ENCODE data around the gene DLX4.

Gene DLX4

DNA sequence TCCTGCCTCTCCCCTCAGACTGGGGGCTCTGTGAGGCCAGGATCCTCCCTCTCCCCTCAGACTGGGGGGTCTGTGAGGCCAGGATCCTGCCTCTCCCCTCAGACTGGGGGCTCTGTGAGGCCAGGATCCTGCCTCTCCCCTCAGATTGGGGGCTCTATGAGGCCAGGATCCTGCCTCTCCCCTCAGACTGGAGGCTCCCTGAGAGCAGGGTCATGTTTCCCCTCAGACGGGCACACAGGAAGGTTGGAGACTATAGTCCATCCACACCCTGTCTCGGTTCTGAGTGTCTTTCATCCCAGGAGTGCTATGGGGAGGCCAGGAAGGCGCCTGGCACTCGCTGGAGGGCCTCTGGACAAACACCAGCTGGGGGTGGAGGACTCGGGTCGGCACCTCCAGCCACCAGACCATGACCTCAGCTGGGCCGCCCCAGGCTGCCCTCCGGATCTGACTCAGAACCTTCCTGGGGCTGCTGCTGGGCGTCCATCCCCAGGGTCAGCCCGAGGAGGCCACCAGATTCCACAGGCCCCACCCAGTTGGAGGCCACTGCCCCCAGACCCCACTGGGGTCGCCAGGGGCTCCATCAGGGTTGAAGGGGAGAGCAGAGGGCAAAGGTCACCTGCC is 21.9 kb upstream of the DLX4 start:
- DNase-seq = no peak

DNA sequence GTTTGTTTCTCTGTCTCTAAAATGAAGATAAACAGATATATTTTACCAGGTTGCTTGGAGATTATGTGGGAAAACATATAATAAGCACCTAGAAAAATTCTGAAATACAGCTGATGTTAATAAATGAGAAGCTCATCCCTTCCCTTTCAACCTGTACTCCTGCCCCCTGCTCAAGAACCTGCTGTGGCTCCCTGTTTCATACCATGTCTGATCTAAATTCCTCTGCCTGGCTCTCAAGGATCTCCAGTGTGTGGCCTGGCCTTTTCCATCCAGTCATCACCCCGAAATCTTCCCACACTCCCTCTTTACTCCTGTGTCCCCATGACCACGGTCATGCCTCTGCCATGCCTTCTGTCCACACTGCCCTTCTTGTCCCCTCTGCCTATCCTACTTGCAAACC is 19.4 kb upstream of the DLX4 start:
- DNase-seq = no peak

DNA sequence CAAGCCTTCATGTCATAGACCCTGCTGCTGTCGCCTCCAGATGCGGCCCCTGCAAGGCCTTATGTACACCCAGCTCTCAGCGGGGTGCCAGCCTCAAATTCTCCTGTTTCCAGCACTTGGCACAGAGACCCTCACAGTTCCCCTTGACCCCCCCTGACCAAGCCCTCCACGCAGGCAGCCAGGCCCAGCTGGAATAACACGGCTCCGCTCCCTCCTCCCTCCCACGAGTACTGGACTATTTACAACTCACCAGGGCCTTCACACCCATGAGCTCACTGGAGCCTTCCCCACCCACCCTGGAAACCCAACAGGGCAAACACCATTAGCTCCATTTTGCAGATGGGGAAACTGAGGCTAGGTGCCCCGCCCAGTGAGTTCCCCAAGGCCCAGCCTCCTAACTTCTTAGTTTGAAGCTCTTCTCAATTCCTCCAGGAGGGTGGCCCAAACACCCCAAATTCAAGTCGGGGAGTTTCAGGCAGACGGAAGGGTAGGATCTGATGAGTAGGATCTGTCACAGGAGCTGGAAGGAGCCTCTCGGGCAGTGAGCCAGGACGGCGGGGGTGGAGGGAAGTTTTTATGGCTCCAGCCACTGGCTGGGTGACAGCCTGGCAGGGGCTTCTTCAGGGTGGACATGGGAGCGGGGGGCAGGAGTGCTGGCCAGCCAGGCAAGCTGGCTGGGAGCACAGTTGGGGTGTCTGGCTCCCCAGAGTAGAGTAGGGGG is 17.5 kb upstream of the DLX4 start:
- no peak for DNase-seq

DNA sequence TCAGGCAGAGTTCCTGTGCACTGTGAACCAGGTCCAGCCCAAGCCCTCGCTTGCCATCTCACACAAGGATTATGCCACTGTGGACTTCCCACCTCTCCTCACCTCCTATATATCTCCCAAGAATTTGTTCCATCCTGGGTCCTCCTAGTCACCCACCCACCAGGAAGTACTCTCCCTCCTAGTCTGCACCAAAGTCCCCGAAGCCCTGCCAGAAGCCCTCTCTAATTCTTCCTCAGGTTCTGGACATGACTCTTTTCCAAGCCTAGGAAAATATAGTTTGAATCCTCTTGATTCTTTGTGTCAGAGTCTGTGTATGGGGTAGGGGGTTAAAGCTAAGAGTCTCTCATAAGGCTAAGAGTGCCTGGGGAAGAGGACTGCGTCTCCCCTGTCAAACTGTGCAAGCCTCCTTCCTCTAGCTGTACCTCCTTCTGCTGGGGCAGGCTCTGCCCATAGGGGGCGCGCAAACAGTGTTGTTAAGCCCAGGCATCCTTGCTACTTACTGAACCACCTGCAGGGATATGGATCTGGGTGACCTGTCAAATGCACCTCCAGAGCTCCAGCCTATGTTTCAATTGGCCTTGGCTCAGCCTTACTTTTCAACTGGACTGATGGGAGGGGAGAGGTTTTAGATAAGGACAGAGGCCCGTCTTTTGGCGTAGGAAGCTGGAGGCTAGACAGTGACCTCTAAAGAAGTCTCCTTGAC is 16.6 kb upstream of the DLX4 start:
- peak in 22 of 56 donors; percentile 1 to 58 (median 23) for DNase-seq

DNA sequence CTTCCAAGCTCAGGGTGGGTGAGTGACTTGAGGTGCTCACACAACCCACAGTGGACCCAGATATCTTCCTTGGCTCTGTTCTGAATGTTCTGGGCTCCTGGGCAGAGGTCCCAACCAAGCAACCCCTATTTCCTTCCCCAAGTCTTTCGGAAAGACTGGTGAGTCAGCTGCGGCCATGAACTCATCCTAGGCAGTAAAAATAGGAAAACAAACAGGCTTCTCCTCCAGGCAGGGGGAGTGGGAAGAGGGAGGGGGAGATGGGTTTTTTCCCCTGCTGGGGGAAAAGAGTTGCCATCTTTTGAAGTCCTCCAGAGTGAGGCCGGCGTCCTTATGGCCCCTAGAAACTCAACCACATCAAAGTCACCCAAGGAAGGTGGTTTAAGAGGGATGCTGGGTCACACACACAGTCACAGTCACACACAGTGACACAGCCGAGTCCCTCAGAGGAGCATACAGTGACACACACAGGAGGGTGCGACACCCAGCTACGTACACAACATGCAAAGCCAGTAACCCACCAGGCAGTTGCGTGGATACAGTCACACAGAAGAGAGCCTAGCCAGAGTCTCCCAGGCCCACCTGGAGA is 16.0 kb upstream of the DLX4 start:
- DNase-seq = no peak

DNA sequence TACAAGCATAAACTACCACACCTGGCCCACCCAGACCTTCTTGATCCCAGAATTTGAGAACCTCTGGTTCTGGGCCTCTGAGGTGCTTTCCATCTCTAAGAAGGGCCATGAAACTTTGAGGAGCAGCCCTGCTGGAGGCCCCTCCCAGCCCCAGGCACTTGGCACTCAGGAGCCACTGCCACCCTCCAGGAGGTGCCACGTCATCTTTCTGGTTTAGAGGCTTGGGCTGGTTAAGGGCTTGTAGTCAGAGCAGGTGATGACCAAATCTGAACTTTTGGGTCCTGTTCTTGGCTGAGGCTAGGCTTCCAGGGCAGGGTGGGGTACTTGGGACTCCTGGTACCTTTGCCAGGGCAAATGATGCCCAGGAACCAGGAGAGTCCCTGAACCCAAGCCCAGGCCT is 13.8 kb upstream of the DLX4 start:
- no peak for DNase-seq

DNA sequence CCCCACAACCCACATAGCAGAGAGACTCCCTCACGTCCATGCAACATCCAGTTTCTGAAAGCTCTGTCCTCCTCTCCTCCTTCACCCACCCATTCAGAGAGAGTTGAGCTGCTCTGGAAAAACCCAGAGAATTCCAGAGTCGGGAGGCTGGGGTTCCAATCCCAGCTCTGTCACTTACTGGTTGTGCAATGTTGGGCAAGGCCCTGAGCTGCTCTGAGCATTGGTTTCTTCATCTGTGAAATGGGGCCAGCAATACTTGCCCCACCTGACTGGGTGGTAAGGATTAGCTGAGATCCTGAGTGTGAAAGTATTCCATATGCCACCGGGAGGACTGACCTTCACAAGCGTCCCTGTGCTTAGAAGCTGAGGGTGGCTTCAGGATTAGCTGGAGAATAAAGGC is 12.2 kb upstream of the DLX4 start:
- DNase-seq = no peak

DNA sequence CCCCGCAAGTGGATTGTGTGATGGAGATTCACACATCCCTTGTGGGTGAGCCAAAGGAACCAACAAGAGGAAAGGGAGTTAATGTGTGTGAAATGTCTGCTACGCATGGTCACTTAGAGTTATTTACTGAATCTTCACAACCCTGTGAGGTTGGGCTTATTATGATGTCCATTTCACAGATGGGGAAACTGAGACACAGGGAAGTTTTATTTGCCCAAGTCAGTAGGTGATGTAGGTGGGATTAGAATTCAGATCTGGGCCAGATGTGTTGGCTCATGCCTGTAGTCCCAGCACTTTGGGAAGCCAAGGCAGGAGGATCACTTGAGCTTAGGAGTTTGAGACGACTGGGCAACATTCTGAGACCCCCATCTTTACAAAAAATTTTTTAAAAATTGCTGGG is 11.6 kb upstream of the DLX4 start:
- DNase-seq = no peak

DNA sequence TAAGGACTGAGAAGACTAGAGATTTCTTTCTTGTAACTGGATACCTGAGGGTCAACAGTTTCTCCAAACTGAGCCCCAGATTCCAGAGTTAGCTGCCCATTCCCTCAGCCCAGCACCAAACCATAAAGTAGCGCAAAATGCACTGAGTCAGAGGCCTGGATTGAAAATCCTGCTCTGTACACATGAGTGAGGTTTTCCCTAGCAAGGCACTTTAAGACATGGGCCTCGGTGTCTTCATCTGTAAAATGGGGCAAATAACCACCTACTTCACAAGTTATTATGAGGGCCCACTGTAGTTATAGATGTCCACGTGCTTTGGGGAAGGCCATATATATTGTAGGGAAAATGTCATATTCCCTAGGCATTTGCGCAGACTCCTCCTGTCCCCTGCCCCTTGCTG is 10.3 kb upstream of the DLX4 start:
- no peak for DNase-seq

DNA sequence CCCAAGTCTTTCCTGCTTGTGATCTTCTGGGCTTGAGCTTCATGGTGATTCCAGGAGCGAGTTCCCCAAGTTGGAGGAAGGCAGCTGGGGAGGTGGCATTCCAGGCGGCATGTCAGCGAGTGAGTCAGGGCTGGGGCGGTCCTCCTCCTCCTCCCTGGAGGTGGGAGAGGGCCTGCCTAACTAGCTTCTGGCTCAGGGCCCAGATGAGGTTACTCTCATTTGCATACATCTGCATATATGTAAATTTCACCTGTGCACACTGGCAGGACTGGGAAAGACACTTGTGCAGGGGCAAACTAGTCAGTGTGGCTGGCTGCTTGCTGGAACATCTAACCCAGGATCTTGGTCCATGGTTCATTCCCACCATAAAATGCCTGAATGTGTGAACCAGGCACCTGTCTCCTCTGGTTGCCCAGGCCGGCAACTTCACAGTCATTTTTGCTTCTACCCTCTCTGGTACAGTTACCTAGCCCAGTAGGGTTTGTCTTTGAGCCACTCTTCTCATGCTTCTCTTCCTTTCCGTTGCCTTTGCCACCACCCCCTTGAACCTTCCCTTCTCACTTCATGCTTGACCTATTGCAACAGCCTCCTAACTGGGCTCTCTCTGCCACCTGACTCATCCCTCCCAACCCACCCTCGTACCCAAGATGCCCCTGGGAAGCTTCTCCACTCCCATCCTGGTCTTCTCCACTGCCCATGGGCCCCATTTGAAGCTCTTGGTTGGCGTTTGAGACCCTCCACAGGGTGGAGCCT is 9.6 kb upstream of the DLX4 start:
- no peak for DNase-seq

DNA sequence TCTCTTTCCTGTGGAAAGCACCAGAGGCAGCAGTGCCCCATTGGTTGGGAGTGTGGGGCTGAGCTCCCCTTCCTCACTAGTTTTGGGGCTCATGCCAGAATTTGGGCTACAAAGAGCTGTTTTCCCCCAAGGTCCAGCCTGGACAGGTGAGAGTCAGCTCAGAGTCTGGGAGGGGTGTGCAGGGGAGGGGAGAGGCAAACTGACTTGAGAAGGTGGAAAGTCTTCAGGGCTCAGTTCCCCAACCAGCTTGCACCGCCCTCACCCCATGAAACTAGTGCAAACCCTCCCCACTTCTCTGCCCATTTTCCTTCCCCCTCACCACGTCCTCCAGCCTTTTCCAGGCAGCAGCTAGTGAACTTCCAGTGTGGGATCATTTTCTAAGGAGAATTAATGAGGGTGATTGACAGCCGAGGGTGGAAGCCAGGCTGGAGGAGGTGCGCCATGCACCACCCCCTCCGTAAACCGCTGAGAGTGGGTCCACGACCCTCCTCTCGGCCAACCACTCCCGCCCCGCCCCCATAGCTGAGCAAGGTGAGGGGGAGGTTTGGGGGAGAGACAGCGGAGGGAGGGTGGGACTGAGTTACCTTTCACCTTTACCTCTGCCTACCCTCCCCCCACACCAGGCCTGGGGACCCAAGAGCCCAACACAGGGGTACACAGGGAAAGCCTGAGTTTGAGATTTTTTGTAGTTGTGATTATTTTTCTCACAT is 6.2 kb upstream of the DLX4 start:
- DNase-seq = no peak

DNA sequence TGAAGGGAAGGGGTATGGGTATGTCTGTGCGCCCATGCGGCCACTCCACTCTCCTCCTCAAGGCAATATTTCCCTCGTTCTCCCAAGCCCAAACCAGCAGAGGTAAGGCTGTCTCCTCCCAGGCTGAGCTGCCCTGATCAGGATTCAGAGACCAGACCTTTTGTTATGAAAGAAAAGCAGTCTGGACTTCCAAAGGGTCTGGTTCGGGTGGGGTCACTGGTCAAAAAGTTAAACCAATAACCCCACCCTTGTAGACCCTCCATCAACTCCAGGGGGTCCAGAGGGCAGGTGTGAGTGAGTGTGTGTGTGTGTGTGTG is 5.7 kb upstream of the DLX4 start:
- no peak for DNase-seq

DNA sequence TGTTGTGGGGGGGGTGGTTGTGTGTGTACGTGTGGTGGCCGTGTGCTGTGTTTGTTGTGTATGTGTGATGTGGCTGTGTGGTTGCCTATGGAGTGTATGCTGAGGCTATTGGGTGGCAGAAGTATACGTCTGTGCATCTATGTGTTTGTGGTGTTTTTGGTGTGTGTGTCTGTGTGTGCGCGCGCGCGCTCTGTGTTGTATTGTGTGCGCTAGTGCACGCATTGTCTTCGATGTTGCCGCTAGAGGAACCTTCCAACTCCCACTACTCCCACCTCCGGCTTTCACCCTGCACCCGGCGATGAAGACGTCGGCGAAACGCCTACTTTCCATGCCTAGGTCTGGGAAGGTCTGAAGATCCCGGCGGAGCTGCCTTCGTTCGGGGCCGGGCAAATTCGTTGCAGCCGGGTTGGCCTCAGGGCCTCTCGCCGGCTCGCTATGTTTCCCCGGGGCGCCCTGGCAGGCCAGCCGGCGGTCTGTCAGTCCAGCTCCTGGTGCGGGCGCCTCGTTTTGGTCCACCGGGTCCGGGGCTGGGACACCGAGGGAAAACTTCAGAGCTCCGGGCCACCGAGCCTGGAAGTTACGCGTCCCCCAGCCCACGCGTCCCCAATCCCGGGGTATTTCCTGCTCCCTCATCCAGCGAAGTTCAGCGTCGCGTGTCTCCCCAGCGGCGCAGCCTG is 5.2 kb upstream of the DLX4 start:
- DNase-seq = no peak

DNA sequence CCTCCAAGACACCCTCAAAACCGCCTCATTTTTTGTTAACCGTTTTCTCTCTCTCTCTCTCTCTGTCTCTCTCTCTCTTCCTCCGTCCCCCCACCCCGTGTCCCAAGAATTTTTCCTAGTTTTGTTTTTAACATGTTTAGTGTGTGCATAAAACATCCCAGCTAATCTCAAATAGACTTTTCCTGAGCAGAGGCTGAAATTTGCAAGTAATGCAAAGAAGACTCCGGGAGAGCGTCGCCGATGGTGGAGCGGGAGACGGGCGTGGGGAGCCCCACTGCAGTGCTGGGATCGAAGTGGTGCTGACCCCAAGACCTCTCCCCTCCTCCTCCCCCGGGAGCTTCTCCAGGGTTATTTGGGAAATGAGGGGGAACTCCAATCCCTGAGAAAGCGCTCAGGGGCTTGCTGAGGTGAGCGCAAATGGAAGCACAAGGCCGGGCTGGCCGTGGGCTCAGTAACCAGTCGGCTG is 4.7 kb upstream of the DLX4 start:
- DNase-seq = no peak

DNA sequence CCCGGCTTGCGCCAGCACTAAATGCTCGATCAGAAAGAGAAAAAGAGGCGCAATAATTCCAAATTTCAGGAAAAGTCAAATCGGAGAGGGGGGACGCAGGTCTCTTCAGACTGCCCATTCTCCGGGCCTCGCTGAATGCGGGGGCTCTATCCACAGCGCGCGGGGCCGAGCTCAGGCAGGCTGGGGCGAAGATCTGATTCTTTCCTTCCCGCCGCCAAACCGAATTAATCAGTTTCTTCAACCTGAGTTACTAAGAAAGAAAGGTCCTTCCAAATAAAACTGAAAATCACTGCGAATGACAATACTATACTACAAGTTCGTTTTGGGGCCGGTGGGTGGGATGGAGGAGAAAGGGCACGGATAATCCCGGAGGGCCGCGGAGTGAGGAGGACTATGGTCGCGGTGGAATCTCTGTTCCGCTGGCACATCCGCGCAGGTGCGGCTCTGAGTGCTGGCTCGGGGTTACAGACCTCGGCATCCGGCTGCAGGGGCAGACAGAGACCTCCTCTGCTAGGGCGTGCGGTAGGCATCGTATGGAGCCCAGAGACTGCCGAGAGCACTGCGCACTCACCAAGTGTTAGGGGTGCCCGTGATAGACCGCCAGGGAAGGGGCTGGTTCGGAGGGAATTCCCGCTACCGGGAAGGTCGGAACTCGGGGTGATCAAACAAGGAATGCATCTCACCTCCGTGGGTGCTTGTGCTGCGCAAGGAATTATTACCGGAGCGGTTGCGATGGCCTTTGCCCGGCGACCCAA is 4.0 kb upstream of the DLX4 start:
- no peak for DNase-seq

DNA sequence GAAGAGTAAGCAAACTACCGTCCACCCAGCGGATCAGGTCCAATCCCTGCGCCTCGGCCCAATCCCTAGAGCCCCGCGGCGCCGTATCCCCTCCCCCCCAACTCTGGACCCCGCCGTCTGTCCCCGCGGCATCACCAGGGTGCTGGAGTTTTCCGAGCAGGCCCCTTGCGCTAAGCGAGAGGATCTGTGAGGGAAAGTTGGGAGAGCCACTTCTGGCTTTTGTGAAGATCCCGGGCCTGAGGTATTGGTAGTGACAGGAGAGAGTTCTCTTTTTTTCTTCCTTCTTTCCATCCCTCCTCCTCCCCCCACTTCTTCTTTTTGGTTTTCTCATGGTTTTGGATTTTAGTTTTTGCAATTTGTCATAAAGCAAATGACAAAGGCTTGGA is 3.5 kb upstream of the DLX4 start:
- DNase-seq = no peak

DNA sequence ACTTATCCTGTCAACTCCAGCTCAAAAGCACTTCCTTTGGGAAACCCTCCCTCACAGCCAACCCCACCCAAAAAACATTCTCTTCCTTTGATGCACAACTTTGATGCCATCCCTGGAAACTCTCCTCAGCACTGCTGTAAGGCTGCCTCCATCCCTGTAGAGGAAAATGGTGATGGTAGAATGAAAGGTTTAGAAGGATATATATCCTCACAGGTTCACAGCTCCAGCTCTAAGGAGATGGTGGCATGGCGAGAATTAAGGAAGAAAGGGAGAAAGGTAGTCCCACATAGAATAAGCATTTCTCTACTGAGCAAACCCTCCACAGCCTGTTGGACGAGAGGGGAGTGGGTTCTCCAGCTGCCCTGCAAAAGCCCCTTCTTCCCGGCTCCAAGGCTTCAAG is 2.2 kb upstream of the DLX4 start:
- DNase-seq = no peak

DNA sequence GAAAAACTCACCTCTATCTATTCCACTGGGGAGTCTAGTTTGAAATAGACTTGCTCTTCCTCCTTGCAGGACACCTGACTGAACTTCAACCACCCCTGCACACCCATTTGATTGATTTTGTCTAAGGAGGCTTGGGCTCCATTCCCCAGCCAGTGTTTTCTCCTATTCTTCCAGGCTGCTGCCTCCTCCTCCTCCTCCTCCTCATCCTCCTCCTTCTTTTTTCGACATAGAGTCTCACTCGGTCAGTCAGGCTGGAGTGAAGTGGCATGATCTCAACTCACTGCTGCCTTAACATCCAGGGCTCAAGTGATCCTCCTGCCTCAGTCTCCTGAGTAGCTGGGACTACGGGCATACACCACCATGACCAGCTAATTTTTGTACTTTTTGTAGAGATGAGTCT is 1.8 kb upstream of the DLX4 start:
- DNase-seq = no peak

DNA sequence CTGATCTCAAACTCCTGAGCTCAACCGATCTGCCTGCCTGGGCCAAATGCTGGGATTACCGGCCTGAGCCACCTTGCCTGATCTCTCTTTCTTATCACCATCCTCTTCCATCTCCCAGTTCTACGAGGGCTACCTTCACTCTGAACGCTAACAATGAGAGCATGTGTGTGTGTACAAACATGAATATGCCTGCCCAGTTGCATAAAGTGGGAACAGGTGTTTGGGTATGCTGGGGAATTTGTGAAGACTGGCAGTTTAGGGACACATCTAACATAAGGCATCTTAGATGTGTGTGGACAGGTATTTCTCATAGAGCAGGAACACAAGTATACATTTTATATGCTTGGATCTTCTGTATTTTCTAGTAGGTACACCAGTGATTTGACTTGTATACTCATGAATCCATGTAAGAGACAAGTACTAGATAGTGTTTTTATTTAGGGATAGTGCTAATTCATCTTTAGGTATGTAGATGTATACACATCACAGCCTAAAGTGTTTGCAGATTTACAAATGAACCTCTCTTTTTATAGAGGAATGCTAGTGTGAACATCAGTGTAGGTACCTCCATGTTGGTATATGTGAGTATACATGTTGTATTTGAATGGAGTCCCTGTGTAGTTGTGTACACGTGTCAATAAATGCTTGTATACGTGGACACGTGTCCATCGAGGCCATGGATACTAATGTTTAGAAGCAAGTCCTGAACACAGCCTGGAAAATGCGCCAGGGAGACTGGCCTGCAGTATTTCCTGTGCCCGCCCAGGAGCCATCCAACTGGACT is 1.2 kb upstream of the DLX4 start:
- DNase-seq = no peak
